ENCODE data around the gene HNRNPUL1.
"Not testable (repeated sequence)": the region's sequence is repeated elsewhere in the genome, so short reads cannot be mapped to it uniquely, and the experiment has no call there.

HNRNPUL1 gene

DNA sequence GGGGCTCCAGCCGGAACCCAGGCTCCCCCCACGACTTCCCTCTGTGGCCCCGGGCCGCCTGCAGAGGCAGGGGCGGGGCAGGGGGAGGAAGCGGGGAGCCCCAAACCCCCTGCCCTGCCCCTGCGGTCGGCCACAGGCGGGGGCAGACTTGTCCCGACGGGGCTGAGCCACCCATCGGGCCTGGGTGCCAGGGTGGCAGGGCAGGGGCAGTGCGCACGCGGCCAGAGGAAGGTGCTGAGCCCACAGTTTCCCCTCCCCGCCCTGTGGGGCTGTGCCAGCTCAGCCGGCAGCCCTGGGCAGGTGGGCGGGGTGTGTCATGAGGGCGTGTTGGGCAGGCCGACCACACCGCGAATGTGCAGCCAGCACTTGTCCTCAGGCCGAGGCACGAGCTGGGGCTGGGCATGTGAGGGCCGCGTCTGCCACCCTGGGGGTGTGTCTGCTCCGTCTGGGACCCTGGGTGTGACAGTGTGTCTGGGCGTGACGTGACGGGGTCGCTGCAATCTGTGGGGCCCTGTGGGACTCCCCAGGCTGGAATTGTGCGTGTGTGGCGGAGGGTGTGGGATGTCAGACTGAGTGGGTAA lies 63.5 kb downstream of the HNRNPUL1 start:
- peak; percentile 17 for DNase-seq

DNA sequence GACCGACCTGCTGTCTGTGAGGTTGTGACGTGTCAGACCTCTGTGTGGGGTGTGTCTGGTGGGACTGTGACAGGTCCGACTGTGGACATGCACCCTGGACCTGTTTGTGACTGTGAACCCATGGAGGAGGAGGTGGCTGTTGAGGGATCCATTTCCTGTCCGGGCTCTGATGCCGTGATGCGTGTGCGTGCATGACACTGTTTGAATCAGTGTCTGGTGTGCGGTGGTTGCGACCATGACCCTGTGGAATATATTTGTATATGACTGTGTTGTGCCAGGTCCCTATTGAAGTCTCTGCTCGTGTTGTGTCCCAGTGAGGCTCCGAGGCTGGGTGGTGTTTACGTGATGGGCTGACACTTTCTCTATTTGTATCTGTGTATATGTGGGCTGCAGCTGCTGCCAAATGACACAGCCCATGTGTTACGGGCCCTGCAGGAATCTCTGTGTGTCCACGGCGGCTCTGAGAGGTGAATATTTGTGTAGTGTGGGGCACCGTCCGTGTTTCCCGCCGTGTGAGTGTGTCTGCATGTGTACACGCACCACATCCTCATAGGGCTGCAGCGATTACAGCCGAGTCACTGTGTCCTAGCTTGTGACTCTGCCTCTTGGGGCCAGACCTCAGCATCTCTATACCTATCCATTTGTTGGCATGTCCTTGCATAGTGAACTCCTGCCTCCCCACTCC lies 64.1 kb downstream of the HNRNPUL1 start:
- no peak for DNase-seq

DNA sequence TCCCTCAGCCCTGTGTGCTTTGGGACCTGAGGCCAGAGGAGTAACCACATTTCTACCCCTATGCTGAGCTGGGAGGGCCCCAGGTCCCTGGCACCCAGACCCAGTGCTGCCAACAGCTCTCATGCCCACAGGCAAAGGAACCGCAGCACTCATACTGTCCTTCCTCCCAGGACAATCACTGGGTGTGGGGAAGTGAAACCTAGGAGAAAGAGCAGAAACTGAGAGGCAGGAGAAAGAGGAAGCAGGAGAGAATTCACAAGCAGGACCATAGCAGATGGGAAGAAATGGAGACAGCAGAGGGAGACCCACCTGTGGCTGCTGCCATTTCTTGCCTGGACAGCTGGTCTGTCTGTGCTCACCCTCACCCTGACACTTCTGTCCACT lies 64.7 kb downstream of the HNRNPUL1 start:
- DNase-seq, result peak; percentile 20

DNA sequence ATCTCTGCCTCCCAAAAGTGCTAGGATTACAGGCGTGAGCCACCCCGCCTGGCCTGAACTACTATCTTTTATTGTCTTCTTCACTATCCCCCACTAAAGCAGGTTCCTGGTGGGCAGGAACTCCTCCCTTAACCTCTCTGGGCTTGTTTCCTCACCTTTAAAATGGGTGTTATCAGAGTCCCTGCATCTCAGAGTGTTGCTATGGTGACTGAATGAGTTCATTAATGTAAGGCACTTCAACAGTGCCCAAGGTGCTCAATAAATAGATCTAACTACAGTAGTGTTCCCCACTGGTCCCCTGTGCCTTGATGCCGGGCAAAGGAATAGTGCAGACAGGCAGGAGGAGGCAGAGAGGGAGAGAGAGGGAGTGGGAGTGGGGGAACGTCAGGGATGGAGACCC lies 66.3 kb downstream of the HNRNPUL1 start:
- no peak for DNase-seq

GRCh38 chr19:41330946-41331678 lies 66.9 kb downstream of the HNRNPUL1 start:
- no peak for DNase-seq

DNA sequence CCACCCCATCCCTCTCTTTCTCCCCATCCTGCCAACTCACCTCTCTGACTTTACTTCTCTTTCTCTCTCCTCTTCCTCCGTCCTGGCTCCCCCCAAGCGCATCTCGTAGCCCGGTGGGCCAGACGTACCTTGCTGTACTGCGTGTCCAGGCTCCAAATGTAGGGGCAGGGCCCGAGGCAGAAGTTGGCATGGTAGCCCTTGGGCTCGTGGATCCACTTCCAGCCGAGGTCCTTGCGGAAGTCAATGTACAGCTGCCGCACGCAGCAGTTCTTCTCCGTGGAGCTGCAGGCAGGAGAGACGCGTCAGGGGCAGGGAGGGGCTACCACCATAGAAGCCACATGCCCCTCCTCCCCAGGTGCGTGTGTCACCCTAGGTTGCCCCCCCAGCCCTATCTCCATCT lies 67.8 kb downstream of the HNRNPUL1 start:
- no peak for DNase-seq

DNA sequence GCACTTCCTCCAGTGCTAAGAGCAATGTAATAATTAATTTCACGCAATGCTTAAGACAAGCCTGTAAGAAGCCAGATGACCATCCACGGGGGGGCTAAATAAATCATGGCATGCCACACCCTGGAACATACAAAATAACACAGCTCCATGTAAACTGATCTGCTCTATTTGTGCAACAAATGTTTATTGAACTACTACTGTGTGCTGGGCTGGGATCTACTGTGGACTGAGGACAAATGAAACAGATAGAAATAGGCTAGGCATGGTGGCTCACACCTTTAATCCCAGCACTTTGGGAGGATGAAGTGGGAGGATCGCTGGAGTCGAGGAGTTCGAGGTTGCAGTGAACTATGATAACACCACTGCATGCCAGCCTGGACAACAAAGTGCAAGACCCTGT lies 68.3 kb downstream of the HNRNPUL1 start:
- DNase-seq, result no peak

GRCh38 chr19:41334793-41335192 lies 70.6 kb downstream of the HNRNPUL1 start:
- DNase-seq, result no peak

DNA sequence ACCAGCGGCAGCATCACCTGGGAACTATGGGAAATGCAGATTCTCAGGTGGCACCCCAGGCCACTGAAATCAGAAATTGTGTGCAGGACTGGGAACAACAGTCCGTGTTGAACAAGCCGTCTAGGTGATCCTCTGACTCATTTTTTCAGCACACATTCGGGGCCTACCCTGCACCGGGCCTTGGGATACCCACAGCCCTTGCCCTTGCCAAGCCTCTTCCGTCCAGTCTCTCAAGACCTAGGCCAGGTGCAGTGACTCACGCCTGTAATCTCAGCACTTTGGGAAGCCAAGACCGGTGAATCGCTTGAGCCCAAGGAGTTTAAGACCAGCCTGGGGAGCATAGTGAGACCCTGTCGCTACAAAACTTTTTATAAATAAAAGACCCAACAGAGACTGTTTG lies 71.3 kb downstream of the HNRNPUL1 start:
- no peak for DNase-seq

GRCh38 chr19:41339936-41340335 lies 75.8 kb downstream of the HNRNPUL1 start:
- no peak for DNase-seq

DNA sequence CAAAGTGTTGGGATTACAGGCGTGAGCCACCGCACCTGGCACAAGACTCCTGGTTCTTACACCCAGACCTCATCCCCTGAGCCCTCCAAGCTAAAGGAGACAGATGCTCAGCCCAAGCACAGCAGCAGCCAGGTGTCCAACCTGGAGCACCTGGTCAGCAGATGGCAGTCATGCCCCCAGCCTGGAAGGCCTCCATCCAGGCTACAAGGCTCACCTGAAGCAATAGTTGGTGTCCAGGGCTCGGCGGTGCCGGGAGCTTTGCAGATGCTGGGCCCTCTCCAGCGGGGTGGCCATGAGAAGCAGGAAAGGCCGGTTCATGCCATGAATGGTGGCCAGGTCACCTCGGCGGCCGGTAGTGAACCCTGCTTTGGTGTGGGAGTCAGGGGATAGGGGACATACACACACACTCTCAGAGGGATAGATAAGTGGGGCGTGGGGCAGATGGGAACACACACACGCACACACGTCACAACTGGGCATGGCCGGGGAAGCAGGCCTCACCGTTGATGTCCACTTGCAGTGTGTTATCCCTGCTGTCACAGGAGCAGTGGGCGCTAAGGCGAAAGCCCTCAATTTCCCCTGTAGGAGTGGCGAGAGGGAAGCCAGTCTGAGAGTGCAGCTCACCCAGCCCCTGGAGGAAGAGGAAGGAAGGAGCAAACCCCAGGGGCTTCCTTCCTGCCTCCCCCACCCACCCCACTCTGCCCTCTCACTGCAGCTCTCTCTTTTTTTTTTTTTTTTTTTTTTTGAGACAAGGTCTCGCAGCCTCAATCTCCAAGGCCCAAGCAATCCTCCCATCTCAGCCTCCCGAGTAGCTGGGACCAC lies 77.7 kb downstream of the HNRNPUL1 start:
- no peak for DNase-seq

DNA sequence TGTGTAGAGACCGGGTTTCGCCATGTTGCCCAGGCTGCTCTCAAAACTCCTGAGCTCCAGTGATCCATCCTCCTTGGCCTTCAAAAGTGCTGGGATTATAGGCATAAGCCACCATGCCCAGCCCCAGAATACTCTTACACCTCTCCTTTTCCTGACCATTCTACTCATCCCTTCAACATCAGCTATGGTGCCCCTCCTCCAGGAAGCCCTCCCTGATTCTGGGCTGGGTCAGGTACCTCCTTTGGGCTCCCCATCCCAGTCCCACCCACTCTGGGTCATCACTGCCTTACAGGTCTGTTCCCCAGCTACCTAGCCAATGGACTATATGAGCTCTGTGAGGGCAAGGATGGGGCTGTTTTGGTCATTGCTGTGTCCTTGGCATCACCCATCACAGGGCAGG lies 80.0 kb downstream of the HNRNPUL1 start:
- DNase-seq, result no peak

DNA sequence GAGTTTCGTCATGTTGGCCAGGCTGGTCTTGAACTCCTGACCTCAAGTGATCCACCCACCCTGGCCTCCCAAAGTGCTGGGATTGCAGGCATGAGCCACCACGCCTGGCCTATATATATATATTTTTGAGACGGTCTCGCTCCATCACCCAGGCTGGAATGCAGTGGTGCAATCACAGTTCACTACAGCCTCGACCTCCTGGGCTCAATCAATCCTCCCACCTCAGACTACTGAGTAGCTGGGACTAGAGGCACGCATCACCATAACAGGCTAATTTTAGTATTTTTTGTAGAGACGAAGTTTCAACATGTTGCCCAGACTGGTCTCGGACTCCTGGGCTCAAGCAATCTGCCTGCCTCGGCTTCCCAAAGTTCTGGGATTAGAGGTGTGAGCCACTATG lies 82.7 kb downstream of the HNRNPUL1 start:
- DNase-seq, result not testable (repeated sequence)

DNA sequence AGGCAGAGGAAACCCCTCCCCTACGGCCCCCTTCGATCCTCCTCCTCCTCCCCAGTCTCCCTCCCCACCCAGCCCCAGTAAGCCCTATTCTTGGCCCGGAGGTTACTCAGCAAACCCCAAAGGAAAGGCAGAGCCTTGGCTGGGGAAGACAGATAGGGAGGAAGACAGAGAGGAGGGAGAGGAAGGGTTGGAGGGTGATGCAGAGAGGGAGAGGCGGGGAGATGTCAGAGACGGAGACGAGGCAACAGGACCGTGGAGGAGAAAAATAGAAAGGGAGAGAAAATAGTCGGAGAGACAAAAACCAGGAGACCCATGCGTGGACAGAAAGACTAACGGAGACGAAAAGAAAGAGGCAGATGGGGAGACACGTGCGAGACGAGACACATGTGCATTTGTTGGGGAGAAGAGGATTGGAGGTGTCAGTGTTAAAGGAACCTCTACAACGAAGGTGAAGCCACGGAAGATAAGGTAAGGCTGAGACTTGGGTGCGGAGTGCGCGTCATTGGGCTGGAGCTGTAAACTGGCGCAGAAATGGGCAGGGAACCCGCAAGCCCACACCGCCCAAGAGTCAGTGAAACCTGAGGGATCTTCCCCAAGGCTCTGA lies 86.7 kb downstream of the HNRNPUL1 start:
- no peak for DNase-seq

DNA sequence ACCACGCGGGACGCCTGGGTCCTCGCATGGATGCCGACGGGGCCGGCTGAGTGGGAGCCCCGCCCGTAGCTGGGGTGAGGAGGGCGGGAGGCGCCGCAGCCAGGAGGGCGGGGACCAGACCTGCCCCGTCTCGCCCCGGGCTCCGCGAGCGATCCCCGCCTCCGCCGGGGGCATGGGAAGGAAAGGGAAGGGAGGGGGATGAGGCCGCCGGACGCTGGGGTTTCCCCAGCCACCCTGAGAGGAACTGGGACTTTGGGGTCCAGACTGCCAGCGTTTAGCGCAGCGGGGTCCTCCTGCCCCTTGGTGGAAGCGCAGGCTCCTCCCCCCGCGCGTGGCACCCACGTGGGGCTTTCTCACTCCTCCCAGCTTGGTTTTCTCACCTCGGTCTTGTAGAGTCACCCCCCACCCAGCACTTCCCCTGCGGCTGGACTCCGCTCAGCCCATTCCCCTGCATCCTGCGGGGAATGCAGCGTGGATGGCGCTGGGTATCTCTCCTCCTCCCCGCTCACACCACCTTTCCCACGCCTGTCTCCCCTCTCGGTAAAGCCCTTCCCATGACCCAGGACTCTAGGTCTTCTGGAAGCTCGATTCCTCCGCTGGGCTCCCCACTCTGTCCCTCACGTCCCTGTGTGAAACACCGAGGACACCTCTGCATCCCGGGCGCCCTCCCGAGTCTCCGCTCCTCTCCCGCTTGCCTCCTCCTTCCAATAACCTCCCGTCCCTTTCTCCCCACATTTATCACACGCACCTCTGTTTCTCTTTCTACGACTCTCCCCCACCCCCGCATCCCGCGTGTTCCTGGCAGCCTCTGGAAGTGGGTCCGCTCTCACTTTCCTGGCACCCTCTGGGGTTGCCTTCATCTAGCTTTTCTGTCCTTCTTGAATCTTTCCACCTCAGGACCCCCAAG lies 87.4 kb downstream of the HNRNPUL1 start:
- peak; percentile 42 for DNase-seq

DNA sequence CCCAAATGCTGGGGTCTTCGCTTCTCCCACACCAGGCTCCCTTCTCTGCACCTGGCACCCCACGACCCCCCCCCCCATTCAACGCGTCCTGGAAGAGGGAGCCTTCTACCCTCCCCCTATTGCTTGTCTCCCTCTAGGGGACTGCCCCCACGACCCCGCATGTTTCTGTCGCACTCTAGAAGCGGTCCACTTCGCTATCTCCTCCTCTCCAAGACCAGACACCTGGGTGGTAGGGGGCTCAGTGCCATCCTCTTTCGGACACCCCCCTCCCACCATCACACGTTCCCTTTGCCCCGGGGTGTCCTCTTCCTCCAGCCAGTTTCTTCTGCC lies 88.1 kb downstream of the HNRNPUL1 start:
- no peak for DNase-seq

DNA sequence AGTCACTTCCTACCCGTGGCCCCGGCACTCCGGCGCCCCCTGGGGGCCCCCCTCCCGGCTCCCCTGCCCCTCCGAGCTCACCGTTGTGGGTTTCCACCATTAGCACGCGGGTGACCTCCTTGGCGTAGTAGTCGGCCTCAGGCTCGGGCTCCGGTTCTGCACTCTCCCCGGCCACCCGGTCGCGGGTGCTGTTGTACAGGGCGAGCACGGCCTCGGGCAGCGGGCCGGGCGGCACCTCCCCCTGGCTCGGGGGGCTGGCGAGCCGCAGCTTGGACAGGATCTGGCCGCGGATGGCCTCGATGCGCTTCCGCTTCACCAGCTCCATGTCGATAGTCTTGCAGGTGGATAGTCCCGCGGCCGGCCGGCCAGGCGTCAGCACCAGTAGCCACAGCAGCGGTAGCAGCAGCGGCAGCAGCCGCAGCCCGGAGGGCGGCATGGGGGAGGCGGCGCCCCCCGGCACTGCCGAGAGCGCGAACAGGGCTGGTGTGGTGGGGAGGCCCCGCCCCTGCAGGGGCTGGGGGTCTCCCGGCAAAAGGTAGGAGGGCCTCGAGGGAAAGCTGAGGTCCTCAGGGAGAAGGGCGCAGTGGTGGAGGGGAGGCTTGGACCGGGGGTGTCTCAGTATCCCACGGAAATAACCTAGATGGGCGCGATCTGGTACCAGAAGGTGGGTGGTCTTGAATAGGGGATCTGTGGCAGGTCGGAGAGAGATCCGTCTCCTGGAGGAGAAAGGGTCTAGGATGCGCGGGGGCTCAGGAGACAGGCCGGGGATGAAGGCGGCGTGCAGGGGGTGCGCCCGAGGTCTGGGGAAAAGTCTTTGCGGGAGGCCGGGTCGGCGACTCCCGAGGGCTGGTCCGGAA lies 88.7 kb downstream of the HNRNPUL1 start:
- DNase-seq, result peak; percentile 12

DNA sequence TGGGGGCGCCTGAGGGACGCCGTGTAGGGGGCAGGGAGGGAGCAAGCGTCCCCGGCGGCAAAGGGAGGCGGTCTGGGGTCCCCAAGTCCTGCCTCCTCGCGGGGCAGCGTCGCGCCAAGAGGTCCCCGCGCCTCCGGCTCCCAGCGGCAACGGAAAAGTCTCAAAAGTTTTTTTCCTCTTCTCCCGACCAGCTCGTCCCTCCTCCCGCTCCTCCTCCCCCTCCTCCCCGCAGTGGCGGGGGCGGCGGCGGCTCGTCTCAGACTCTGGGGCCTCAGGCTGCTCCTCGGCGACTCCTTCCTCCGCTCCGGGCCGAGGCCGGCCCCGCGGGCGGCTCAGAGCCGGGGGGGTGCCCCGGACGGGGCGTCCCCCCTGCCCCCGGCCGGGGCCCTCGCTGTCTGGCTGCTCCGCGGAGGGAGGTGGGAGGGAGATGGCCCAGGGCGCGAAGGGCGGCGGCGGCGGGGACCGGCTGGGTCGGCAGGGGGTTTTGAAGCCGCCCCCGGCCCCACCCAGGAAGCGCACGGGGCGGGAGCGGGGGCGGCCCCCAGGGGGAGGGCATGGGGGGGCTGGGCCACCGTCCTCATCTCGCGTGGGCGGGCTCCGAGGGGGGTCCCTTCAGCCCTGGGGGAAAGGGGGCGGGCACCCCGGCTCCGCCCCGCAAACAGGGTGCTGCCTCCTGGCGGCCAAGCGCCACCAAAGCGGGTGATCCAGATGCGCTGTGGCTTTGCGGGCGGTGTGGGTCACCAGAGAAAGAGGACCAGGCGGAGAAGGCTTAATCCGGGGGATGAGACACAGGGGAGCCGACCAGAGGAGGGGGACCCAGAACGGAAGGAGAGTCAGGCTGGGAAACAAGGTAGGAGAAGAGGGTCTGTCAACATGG lies 89.5 kb downstream of the HNRNPUL1 start, which contains the start of gene TGFB1:
TGFB1 (minus strand) TSS at position 457 of the 877 bp plus-strand sequence. CDS start 878 bp downstream, outside the sequence.
- peak; percentile 76 for DNase-seq

- DNase-seq, result no peak
Measured at GRCh38 chr19:41354343-41354953, 90.3 kb downstream of the HNRNPUL1 start.

Measured in midbrain (tissue), 1 donor.